ENCODE data around the gene SORCS3.

SORCS3 gene

DNA sequence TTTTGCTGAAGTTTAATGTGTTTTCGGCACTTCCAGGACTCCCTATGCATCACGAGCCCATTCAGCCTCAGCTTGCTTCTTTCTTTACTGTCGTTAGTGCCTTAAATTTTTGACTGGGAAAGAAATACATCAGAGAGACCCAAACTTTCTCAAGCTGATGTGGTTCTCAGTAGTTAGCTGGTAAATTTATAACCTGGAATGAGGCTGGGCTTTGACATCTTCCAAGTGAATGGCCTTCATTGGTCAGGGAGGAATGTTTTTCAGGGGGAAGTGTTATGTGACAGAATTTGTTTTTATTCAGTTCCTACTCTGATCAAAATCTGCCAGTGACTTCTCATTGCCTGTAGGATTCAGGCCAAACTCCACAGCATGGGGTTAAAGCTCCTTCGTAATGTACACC lies 296.9 kb downstream of the SORCS3 start:
- no peak overlapping the region for H3K9ac ChIP-seq (ENCODE audit: low read length)
- no peaks in the 10 kb centered on the region for H3K36me3 ChIP-seq (ENCODE audit: control insufficient read depth, insufficient read depth, low read length)
- no peaks in the 10 kb centered on the region for H3K9me3 ChIP-seq (ENCODE audit: control insufficient read depth, low read length)
- H3K4me3 ChIP-seq (ENCODE audit: low read length): no peak overlapping the region
- H3K4me1 ChIP-seq (ENCODE audit: control insufficient read depth, insufficient read depth, low read length): no peaks in the 10 kb centered on the region
- H3K27me3 ChIP-seq (ENCODE audit: control insufficient read depth, insufficient read depth, low read length): no peaks in the 10 kb centered on the region

DNA sequence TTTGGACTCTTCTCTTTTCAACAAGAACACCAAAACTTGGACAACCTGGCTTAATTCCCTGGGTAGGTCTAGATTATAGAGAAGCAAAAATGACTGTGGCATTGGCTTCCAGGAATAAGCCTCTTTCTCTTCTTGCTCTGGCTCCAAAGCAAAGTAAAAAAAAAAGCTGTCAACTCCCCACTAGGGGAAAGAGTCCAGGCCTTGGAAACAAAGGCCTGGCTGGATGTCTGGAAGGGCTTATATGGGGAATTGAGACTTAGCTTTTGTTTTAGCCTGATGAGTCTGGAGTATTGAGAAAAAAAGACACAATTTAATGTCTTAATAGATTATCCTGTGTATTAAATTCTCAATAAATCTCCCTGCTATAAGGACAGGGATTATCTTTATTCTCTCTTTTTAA lies 300.6 kb downstream of the SORCS3 start:
- H3K27me3 ChIP-seq (ENCODE audit: control insufficient read depth, insufficient read depth, low read length): no peaks in the 10 kb centered on the region
- H3K4me1 ChIP-seq (ENCODE audit: control insufficient read depth, insufficient read depth, low read length): no peaks in the 10 kb centered on the region
- no peaks in the 10 kb centered on the region for H3K36me3 ChIP-seq (ENCODE audit: control insufficient read depth, insufficient read depth, low read length)
- H3K9ac ChIP-seq (ENCODE audit: low read length): no peak overlapping the region
- no peak overlapping the region for H3K4me3 ChIP-seq (ENCODE audit: low read length)
- H3K9me3 ChIP-seq (ENCODE audit: control insufficient read depth, low read length): no peaks in the 10 kb centered on the region

DNA sequence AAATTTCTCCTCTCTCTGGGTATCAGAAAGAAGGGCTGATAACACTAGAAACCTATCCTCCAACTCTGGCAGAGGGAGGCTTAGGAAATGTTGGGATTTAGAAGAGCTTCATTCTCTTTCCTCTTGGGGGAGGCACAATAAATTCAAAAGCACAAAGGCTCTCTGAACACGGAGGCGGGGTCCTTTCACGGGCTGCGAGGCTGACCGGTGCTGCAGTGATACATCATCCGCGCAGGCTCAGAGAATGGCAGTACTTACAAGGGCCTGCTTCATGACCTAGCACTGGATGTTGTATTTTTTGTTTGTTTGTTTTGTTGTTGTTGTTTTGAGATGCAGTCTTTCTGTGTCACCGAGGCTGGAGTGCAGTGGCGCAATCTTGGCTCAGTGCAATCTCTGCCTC lies 306.2 kb downstream of the SORCS3 start:
- H3K9ac ChIP-seq (ENCODE audit: low read length): no peak overlapping the region
- no peaks in the 10 kb centered on the region for H3K36me3 ChIP-seq (ENCODE audit: control insufficient read depth, insufficient read depth, low read length)
- H3K9me3 ChIP-seq (ENCODE audit: control insufficient read depth, low read length): no peaks in the 10 kb centered on the region
- no peak overlapping the region for H3K4me3 ChIP-seq (ENCODE audit: low read length)
- no peaks in the 10 kb centered on the region for H3K4me1 ChIP-seq (ENCODE audit: control insufficient read depth, insufficient read depth, low read length)
- no peaks in the 10 kb centered on the region for H3K27me3 ChIP-seq (ENCODE audit: control insufficient read depth, insufficient read depth, low read length)

DNA sequence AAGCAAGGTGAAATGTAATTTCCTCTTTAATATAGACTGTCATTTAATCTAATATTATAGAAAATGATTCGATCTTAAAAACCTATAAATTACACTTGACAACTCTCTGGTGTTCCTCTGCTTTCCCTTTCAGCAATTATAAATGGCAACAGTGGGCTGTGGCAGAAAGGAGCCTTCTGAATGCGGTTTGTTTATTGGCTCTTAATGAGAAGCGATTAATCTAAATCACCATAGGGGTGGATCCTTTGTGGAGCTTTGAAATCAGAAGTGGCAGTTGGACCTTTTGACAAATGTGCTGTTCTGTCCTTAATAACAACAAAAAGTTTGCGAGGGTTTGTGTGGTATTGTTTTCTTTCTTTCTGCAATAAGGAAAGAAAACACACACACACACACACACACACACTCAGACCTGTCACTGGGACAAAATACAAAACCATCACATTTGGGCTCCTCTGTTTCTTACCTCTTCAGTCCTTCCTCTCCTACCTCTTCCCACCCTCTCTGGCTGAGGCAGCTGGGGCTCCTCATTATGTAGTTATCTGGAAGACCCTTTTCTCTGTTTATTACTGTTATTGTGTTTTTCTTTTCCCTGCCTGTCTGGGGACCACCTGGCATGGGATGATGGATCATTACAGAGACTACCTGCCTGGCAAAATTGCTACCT lies 316.2 kb downstream of the SORCS3 start:
- no peak overlapping the region for H3K9ac ChIP-seq (ENCODE audit: low read length)
- no peaks in the 10 kb centered on the region for H3K4me1 ChIP-seq (ENCODE audit: control insufficient read depth, insufficient read depth, low read length)
- no peaks in the 10 kb centered on the region for H3K36me3 ChIP-seq (ENCODE audit: control insufficient read depth, insufficient read depth, low read length)
- H3K4me3 ChIP-seq (ENCODE audit: low read length): no peak overlapping the region
- H3K27me3 ChIP-seq (ENCODE audit: control insufficient read depth, insufficient read depth, low read length): no peaks in the 10 kb centered on the region
- H3K9me3 ChIP-seq (ENCODE audit: control insufficient read depth, low read length): no peaks in the 10 kb centered on the region

DNA sequence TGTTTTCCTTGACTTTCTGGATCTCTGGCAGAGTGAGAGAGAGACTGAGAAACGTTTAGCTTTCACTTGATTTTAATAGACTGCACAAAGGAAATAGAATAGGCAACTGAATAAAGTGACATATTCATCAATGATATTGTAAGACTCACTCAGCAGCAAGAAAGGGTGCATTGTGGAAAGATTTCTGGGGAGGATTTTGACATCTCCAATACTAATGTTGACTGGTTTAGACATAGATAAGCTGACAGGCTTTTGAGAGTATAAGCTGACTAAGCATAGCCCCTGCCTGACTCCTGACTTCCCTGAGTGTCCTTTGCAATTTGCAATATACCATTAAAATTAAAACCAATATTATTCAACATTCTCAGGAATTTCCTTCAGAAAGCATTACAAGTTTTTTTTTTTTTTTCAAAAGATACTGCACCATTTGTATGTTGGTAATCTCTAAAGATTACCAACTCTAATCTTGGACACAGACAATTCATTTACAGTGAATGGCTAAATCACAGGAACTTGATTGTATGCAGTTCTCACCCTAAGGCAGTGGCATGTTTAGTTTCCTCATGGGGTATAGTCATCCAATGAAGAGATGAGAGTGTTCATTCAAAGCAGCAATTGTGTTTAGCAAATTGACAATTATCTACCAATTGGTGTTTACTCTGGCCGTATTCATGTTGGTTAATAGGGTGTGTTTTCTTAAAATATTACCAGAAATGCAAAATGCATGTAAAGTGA lies 325.6 kb downstream of the SORCS3 start:
- no peak overlapping the region for H3K9ac ChIP-seq (ENCODE audit: low read length)
- H3K4me1 ChIP-seq (ENCODE audit: control insufficient read depth, insufficient read depth, low read length): no peaks in the 10 kb centered on the region
- H3K9me3 ChIP-seq (ENCODE audit: control insufficient read depth, low read length): no peaks in the 10 kb centered on the region
- no peaks in the 10 kb centered on the region for H3K36me3 ChIP-seq (ENCODE audit: control insufficient read depth, insufficient read depth, low read length)
- H3K4me3 ChIP-seq (ENCODE audit: low read length): no peak overlapping the region
- H3K27me3 ChIP-seq (ENCODE audit: control insufficient read depth, insufficient read depth, low read length): no peaks in the 10 kb centered on the region

DNA sequence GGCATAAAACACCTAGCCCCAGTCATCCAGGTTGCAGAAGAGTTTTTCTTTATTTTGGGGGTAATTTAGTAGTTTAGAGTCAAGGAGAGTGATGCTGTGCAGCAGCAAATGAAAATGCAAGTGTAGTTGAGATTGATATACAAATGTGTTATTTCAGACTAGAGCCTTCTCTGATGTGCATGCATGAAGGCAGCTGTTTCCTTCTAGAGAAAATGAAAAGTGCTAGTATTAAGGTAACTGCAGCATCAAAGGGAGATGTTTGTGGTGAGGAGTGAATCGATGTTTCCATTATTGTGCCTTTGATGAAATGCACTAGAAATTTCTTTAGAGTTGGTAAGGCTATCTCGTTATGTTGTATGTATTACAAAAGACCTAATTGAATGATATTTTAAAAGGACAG lies 339.3 kb downstream of the SORCS3 start:
- Histone ChIP-seq H3K9me3 (ENCODE audit: control insufficient read depth, low read length) (no peaks in the 10 kb centered on the region), H3K4me3 (ENCODE audit: low read length) (no peak overlapping the region), H3K4me1 (ENCODE audit: control insufficient read depth, insufficient read depth, low read length) (no peaks in the 10 kb centered on the region), H3K9ac (ENCODE audit: low read length) (no peak overlapping the region), H3K27me3 (ENCODE audit: control insufficient read depth, insufficient read depth, low read length) (no peaks in the 10 kb centered on the region), H3K36me3 (ENCODE audit: control insufficient read depth, insufficient read depth, low read length) (no peaks in the 10 kb centered on the region)

DNA sequence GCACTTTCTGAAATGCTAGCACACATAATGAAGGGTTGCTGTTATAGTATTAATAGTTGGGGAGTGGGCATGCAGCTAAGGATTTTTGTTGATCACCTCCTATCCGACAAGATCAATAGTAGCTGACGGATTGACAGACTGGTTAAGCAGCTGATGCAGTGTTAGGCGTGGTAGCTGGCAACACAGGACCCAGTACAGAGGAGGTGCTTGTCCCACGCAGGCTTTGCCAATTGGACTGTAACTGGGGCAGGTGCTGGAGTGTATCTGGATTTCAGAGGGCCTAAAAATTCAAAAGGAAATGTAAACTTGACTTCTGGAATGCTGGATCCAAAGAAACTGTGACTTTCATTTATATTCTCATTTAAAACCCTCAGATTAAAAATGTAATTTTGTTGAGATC lies 340.9 kb downstream of the SORCS3 start:
- H3K36me3 ChIP-seq (ENCODE audit: control insufficient read depth, insufficient read depth, low read length): no peaks in the 10 kb centered on the region
- no peaks in the 10 kb centered on the region for H3K9me3 ChIP-seq (ENCODE audit: control insufficient read depth, low read length)
- H3K9ac ChIP-seq (ENCODE audit: low read length): no peak overlapping the region
- H3K27me3 ChIP-seq (ENCODE audit: control insufficient read depth, insufficient read depth, low read length): no peaks in the 10 kb centered on the region
- H3K4me3 ChIP-seq (ENCODE audit: low read length): no peak overlapping the region
- no peaks in the 10 kb centered on the region for H3K4me1 ChIP-seq (ENCODE audit: control insufficient read depth, insufficient read depth, low read length)

DNA sequence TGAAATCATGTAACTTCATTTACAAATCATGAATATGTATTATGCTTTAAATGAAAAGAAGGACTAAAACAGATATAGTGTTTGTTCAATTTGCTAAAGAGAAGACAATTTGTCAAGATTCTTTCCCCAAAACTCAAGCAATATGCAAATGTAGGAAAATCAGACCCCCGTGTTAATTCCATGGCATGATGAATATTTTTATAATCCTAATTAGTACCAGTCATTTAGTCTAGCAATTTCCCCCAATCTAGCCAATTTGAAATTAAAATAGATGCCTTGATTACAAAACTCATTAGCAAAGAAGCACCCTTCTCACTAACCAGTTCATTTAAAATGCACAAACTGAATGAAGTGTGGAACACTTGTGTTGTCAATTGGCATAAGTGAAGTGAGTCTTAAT lies 347.6 kb downstream of the SORCS3 start:
- H3K36me3 ChIP-seq (ENCODE audit: control insufficient read depth, insufficient read depth, low read length): no peaks in the 10 kb centered on the region

DNA sequence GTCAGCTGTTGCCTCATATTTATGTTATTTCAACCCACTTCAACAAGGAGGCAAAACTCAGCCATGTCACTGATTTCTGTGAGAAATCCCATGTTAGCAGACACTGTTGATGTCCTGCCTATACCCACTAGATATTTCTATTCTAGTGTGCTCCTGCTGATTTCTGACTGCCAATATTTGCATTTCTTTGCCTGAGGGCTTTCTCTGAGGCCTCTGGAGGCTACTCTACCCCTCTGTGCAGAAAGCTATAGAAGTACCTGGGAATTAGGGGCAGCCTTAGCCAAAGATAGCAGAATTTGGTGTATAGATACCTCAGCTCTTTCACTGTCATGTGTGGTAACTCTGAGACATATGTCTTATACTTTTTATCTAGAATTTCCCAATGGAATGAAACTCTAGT lies 348.8 kb downstream of the SORCS3 start:
- no peaks in the 10 kb centered on the region for H3K9me3 ChIP-seq (ENCODE audit: control insufficient read depth, low read length)
- no peak overlapping the region for H3K4me3 ChIP-seq (ENCODE audit: low read length)
- H3K4me1 ChIP-seq (ENCODE audit: control insufficient read depth, insufficient read depth, low read length): no peaks in the 10 kb centered on the region
- no peaks in the 10 kb centered on the region for H3K27me3 ChIP-seq (ENCODE audit: control insufficient read depth, insufficient read depth, low read length)
- H3K9ac ChIP-seq (ENCODE audit: low read length): no peak overlapping the region
- no peaks in the 10 kb centered on the region for H3K36me3 ChIP-seq (ENCODE audit: control insufficient read depth, insufficient read depth, low read length)

More for the DNA sequence above, 347.6 kb downstream of the SORCS3 start:
- Histone ChIP-seq H3K9me3 (ENCODE audit: control insufficient read depth, low read length) (no peaks in the 10 kb centered on the region), H3K4me3 (ENCODE audit: low read length) (no peak overlapping the region), H3K27me3 (ENCODE audit: control insufficient read depth, insufficient read depth, low read length) (no peaks in the 10 kb centered on the region), H3K4me1 (ENCODE audit: control insufficient read depth, insufficient read depth, low read length) (no peaks in the 10 kb centered on the region), H3K9ac (ENCODE audit: low read length) (no peak overlapping the region)

DNA sequence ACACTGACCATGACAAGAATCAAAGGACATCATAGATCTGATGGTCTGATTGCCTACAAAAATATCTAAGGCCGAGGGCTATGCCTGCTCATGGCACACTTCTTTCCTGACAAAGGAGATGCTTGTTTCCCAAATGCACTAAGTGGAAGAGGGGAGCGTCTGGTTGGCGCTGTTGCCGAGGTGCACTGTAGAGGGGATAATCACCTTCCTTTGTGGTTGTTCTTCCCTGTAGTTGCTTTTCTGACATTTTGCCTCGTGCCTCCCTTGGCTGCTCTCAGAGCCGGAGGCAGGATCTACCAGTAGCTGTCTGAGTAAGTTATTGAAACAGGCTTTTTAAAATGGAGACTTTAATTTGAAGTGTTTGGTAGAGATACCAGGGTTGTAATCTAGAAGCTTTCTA lies 352.0 kb downstream of the SORCS3 start:
- Histone ChIP-seq H3K9ac (ENCODE audit: low read length) (no peak overlapping the region), H3K9me3 (ENCODE audit: control insufficient read depth, low read length) (no peaks in the 10 kb centered on the region), H3K4me1 (ENCODE audit: control insufficient read depth, insufficient read depth, low read length) (no peaks in the 10 kb centered on the region), H3K27me3 (ENCODE audit: control insufficient read depth, insufficient read depth, low read length) (no peaks in the 10 kb centered on the region), H3K4me3 (ENCODE audit: low read length) (no peak overlapping the region), H3K36me3 (ENCODE audit: control insufficient read depth, insufficient read depth, low read length) (no peaks in the 10 kb centered on the region)

DNA sequence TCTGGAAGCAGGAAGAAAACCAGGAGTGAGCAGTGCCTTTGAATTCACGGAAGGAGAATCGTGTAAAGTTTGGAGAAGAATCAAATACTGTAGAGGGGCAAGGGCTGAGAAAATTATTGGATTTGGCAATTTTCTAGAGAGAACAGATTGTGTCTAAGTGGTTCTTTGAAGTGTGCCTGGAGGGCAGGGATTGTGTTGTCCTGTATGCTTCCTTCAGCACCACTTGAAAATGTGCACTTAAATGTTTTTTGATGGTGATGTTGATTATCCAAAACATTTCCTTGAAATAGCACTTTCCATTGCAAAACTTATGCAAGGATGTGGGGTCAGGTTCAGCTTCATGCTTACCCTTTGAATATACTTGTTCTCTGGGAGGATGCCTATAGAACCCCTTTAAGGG lies 360.2 kb downstream of the SORCS3 start:
- Histone ChIP-seq H3K9me3 (ENCODE audit: control insufficient read depth, low read length) (no peaks in the 10 kb centered on the region), H3K4me3 (ENCODE audit: low read length) (no peak overlapping the region), H3K9ac (ENCODE audit: low read length) (no peak overlapping the region), H3K27me3 (ENCODE audit: control insufficient read depth, insufficient read depth, low read length) (no peaks in the 10 kb centered on the region), H3K36me3 (ENCODE audit: control insufficient read depth, insufficient read depth, low read length) (no peaks in the 10 kb centered on the region), H3K4me1 (ENCODE audit: control insufficient read depth, insufficient read depth, low read length) (no peaks in the 10 kb centered on the region)

DNA sequence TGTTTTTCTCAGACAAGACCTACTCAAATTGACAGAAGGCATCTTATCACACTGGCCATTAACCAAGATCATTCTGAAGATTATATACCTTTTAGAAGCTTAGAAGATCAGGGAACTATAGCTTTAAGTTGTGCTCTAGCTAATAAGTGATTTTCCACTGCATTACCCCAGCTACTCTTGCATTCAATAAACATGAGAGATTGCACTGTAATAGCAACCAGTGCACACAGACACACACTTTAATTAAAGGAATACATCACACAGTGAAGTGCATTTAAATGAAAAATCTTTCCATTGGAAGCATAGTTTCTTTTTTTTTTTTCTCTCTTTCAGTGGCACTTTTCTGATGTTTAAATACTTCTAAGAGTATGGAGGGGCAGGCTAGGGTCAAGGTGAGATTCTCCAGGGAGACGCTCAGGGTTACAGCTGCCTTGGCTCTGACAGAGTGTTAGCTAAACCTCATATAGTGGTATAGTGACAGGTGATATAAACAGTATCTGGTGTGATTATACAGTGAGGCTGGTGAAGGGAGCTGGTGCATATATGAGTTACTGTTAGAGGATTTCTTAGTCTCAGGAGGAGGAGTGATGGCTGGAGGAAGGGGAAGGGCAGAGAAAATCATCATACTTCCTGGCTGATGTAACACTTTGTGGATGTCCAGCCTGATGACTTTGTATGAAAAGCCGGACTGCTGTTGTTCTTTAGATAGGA lies 369.5 kb downstream of the SORCS3 start:
- no peak overlapping the region for H3K4me3 ChIP-seq (ENCODE audit: low read length)
- no peaks in the 10 kb centered on the region for H3K27me3 ChIP-seq (ENCODE audit: control insufficient read depth, insufficient read depth, low read length)
- H3K36me3 ChIP-seq (ENCODE audit: control insufficient read depth, insufficient read depth, low read length): no peaks in the 10 kb centered on the region
- no peaks in the 10 kb centered on the region for H3K9me3 ChIP-seq (ENCODE audit: control insufficient read depth, low read length)
- no peaks in the 10 kb centered on the region for H3K4me1 ChIP-seq (ENCODE audit: control insufficient read depth, insufficient read depth, low read length)
- no peak overlapping the region for H3K9ac ChIP-seq (ENCODE audit: low read length)
